HCT116 (cell line): Measurements from ENCODE around the gene ANKEF1. TPM values are rescaled to one million over a fixed set of nuclear protein-coding genes. Genes with fewer than 3 reads are reported as not detected.
A peak's percentile ranks its signal among the peaks of the same experiment; 100 is the strongest.

Experiments used
- ATAC-seq: fragments of 200-7000 bp; cut with Tn5 transposase; 2 replicates; pipeline ENCODE4 v1.9.1; 2020; ENCODE audit warnings: mild to moderate bottlenecking, moderate library complexity
- BruUV-seq: library from RNA; stranded (reverse); fragments of 400-500 nt; replicated peaks from 2 replicates; lab custom pipeline; 2021; lab: Mats Ljungman, UMichigan
- CTCF ChIA-PET: fragments of 300-600 bp; sonication (Branson Sonifier 250); formaldehyde crosslinking; loops from one replicate; lab custom pipeline; 2021; ENCODE audit warnings: antibody characterized with exemption; lab: Charles Lee
- POLR2A ChIA-PET: fragments of 300-600, 350-600 bp; sonication (Branson Sonifier 250); formaldehyde crosslinking; loops from one replicate; lab custom pipeline; 2021; ENCODE audit warnings: antibody characterized with exemption; lab: Charles Lee
- RAD21 ChIA-PET, 2 experiments: fragments of 300-600 bp; sonication (Branson Sonifier 250); formaldehyde crosslinking; loops; one replicate each; lab custom pipeline; 2023; ENCODE audit warnings: low total read pairs in 2 of 2; ENCODE audit not compliant: uncharacterized antibody in 2 of 2, unreplicated experiment in 2 of 2, low non-redundant PET in 1 of 2; lab: Charles Lee
- DNase-seq: peaks from one replicate; pipeline ENCODE4 v3.0.0-alpha.2; 2010; ENCODE audit warnings: low read depth, low spot score
- H2AFZ ChIP-seq: fragments of 200-600 bp; shearing (Covaris generic), sonication (generic); 2 replicates; pipeline ENCODE4 v1.6.1; 2017; ENCODE audit warnings: low read depth, mixed run types, mixed read lengths, antibody characterized with exemption, low read length; ENCODE audit not compliant: poor library complexity, severe bottlenecking
- H3K27ac ChIP-seq: 2 replicates; pipeline ENCODE4 v1.5.1; 2012; ENCODE audit warnings: low read depth, low read length
- H3K27me3 ChIP-seq: fragments of 200-600 bp; sonication (generic); 2 replicates; pipeline ENCODE4 v1.6.1; 2016; ENCODE audit warnings: mixed run types, low read length, mixed read lengths; ENCODE audit not compliant: insufficient read depth
- H3K36me3 ChIP-seq, 2 experiments: fragments of 200-500 bp in 1 of 2; fragments of 200-600 bp in 1 of 2; sonication (Bioruptor generic) in 1 of 2; sonication (generic) in 1 of 2; 2 replicates each; pipeline versions ENCODE4 v1.5.1 to v1.6.1; 2014 to 2016; ENCODE audit warnings: low read length in 2 of 2, inconsistent platforms in 1 of 2, mixed read lengths in 1 of 2, mixed run types in 1 of 2; ENCODE audit not compliant: insufficient read depth in 2 of 2, control insufficient read depth in 1 of 2
- H3K4me1 ChIP-seq, 2 experiments: fragments of 200-600 bp in 1 of 2; sonication (generic) in 1 of 2; 2 replicates each; pipeline versions ENCODE4 v1.5.1 to v1.6.1; 2012 to 2017; ENCODE audit warnings: low read length in 2 of 2, inconsistent platforms in 1 of 2, mild to moderate bottlenecking in 1 of 2, mixed read lengths in 1 of 2, mixed run types in 1 of 2, moderate library complexity in 1 of 2; ENCODE audit not compliant: insufficient read depth in 2 of 2, control insufficient read depth in 1 of 2
- H3K4me2 ChIP-seq: fragments of 200-600 bp; sonication (generic); 2 replicates; pipeline ENCODE4 v1.6.1; 2017; ENCODE audit warnings: mixed run types, low read length, mixed read lengths
- H3K4me3 ChIP-seq, 2 experiments: fragments of 200-600 bp in 1 of 2; sonication (generic) in 1 of 2; replicated peaks in 1 of 2; 2 replicates each; pipeline ENCODE4 v1.5.1; 2011 to 2016; ENCODE audit warnings: low read length in 2 of 2, control low read depth in 1 of 2, low read depth in 1 of 2, mild to moderate bottlenecking in 1 of 2, mixed read lengths in 1 of 2, mixed run types in 1 of 2
- H3K79me2 ChIP-seq: fragments of 200-600 bp; sonication (generic); 2 replicates; pipeline ENCODE4 v1.6.1; 2017; ENCODE audit warnings: mild to moderate bottlenecking, mixed run types, low read length, moderate library complexity, mixed read lengths; ENCODE audit not compliant: insufficient read depth
- H3K9ac ChIP-seq: fragments of 200-600 bp; sonication (generic); 2 replicates; pipeline ENCODE4 v1.6.1; 2016; ENCODE audit warnings: low read length, mixed read lengths
- H3K9me2 ChIP-seq: fragments of 200-600 bp; sonication (generic), shearing (Covaris generic); 2 replicates; pipeline ENCODE4 v1.6.1; 2017; ENCODE audit warnings: mixed run types, mild to moderate bottlenecking, moderate library complexity; ENCODE audit not compliant: insufficient read depth
- H3K9me3 ChIP-seq, 2 experiments: fragments of 200-500 bp in 1 of 2; fragments of 200-600 bp in 1 of 2; sonication (Bioruptor generic) in 1 of 2; sonication (generic) in 1 of 2; 2 replicates each; pipeline ENCODE4 v1.6.1; 2014 to 2017; ENCODE audit warnings: low read length in 2 of 2, mixed read lengths in 2 of 2, inconsistent platforms in 1 of 2, low read depth in 1 of 2, mild to moderate bottlenecking in 1 of 2, mixed run types in 1 of 2, moderate library complexity in 1 of 2; ENCODE audit not compliant: control insufficient read depth in 1 of 2, insufficient read depth in 1 of 2
- H4K20me1 ChIP-seq: fragments of 200-600 bp; sonication (generic), shearing (Covaris generic); 2 replicates; pipeline ENCODE4 v1.6.1; 2017; ENCODE audit warnings: mixed run types, mild to moderate bottlenecking, moderate library complexity; ENCODE audit not compliant: insufficient read depth
- ATF3 ChIP-seq: IDR thresholded peaks from 2 replicates; pipeline ENCODE4 v1.6.1; 2012
- CTCF ChIP-seq, 3 experiments: fragments of 200-600 bp in 1 of 3; sonication (generic) in 1 of 3; IDR thresholded peaks in 2 of 3; conservative IDR thresholded peaks in 1 of 3; 2 replicates each; pipeline ENCODE4 v1.5.1; 2012 to 2017; ENCODE audit warnings: low read depth in 2 of 3, low read length in 2 of 3, antibody characterized with exemption in 1 of 3, borderline replicate concordance in 1 of 3, control low read depth in 1 of 3, mild to moderate bottlenecking in 1 of 3, mixed read lengths in 1 of 3, mixed run types in 1 of 3, moderate library complexity in 1 of 3; ENCODE audit not compliant: insufficient read depth in 1 of 3
- EGR1 ChIP-seq: IDR thresholded peaks from 2 replicates; pipeline ENCODE4 v1.6.1; 2012; ENCODE audit warnings: low read depth
- ELF1 ChIP-seq: IDR thresholded peaks from 2 replicates; pipeline ENCODE4 v1.6.1; 2012; ENCODE audit warnings: low read depth, borderline replicate concordance
- FOSL1 ChIP-seq: IDR thresholded peaks from 2 replicates; pipeline ENCODE4 v1.6.1; 2012; ENCODE audit warnings: low read depth
- JUND ChIP-seq: IDR thresholded peaks from 2 replicates; pipeline ENCODE4 v1.6.1; 2012
- POLR2A ChIP-seq: IDR thresholded peaks from 2 replicates; pipeline ENCODE4 v1.7.0; 2011; ENCODE audit warnings: borderline replicate concordance; ENCODE audit not compliant: insufficient read depth, insufficient read length; ENCODE audit errors: extremely low read depth
- RAD21 ChIP-seq: IDR thresholded peaks from 2 replicates; pipeline ENCODE4 v1.6.1; 2012; ENCODE audit warnings: low read depth, mild to moderate bottlenecking
- REST ChIP-seq: IDR thresholded peaks from 2 replicates; pipeline ENCODE4 v1.6.1; 2012; ENCODE audit warnings: low read depth
- SP1 ChIP-seq: IDR thresholded peaks from 2 replicates; pipeline ENCODE4 v1.6.1; 2012; ENCODE audit warnings: low read depth
- TCF7L2 ChIP-seq: IDR thresholded peaks from 2 replicates; pipeline ENCODE4 v1.7.0; 2011; ENCODE audit warnings: borderline replicate concordance, inconsistent platforms; ENCODE audit not compliant: insufficient read depth, insufficient read length; ENCODE audit errors: extremely low read depth
- YY1 ChIP-seq: IDR thresholded peaks from 2 replicates; pipeline ENCODE4 v1.6.1; 2011; ENCODE audit warnings: low read length, low read depth, moderate library complexity, mild to moderate bottlenecking; ENCODE audit not compliant: insufficient replicate concordance; ENCODE audit errors: extremely low read depth
- ZNF274 ChIP-seq: fragments of 200-500 bp; sonication (Bioruptor generic); IDR thresholded peaks from 2 replicates; pipeline ENCODE4 v1.6.1; 2014; ENCODE audit warnings: mild to moderate bottlenecking, low read depth, low read length, inconsistent platforms
- intact Hi-C: fragments of 100-400 bp; cut with micrococcal nuclease; formaldehyde crosslinking; loops from 2 replicates; pipeline ENCODE4 v1.10.0; 2022
- total RNA-seq: library from RNA; stranded (reverse); gene quantifications from one replicate; pipeline ENCODE4 v1.2.1, GENCODE V29; 2021; ENCODE audit not compliant: unreplicated experiment

The ANKEF1 gene
- total RNA-seq, 1 experiment from 2014 or later = 15.8 TPM

- TF ChIP-seq REST (no peak), ZNF274 (no peak), RAD21 (no peak), POLR2A (no peak), SP1 (peak; percentile 42; the same call in 1 of the 2 replicates), FOSL1 (no peak)
Measured at GRCh38 chr20:10034717-10035571, at the start of gene ANKEF1 (continued).

GRCh38 chr20:9985281-9985680 is 49.5 kb upstream of the ANKEF1 start:
- Histone ChIP-seq H2AFZ (no peak overlapping the region), H3K36me3 (no peaks in the 10 kb centered on the region), H3K27ac (no peak overlapping the region), H3K9ac (no peak overlapping the region), H3K79me2 (no peaks in the 10 kb centered on the region), H3K27me3 (no peaks in the 10 kb centered on the region), H3K4me3 (no peak overlapping the region), H3K4me2 (no peak overlapping the region), H3K9me3 (no peaks in the 10 kb centered on the region), H3K9me2 (no peaks in the 10 kb centered on the region), H3K4me1 (peaks cover 0 to 2% of the 10 kb centered on the region in 2 experiments; a peak in 1 of 4 replicates), H4K20me1 (no peaks in the 10 kb centered on the region)
- CTCF ChIA-PET = interaction anchor here (1.3 kb wide), 1 partner anchor 108 kb away, joined by 3 read pairs; no protein-coding TSS in a partner anchor
- ATAC-seq (no peak), DNase-seq (no peak)
- BruUV-seq = no TSS peak
- RAD21 ChIA-PET = no interaction called here
- POLR2A ChIA-PET = no interaction called here
- intact Hi-C loops = no loop called here
- TF ChIP-seq POLR2A (no peak), CTCF (IDR thresholded peaks at IDR 0.05 in 2 of 3, conservative IDR thresholded peaks at IDR 0.05 in 1 of 3; ENCODE audit: borderline replicate concordance in 1 of 3, insufficient read depth in 1 of 3, low read depth in 2 of 3, low read length in 2 of 3) (no peak), ELF1 (no peak), RAD21 (no peak), YY1 (no peak), JUND (no peak), REST (no peak), ZNF274 (no peak), TCF7L2 (no peak), ATF3 (no peak), EGR1 (no peak)
